GM06990 (cell line): ENCODE measurements around the gene BRDT.
"Not testable (repeated sequence)": the region's sequence is repeated elsewhere in the genome, so short reads cannot be mapped to it uniquely, and the experiment has no call there.

ENCODE experiments used
- DNase-seq: peaks from one replicate; pipeline ENCODE4 v3.0.0-alpha.2; 2011; ENCODE audit not compliant: insufficient read length; ENCODE audit errors: extremely low read depth
- H3K27me3 ChIP-seq: replicated peaks from 2 replicates; pipeline ENCODE4 v1.6.0; 2011; ENCODE audit warnings: low read length; ENCODE audit not compliant: control insufficient read depth, insufficient read depth
- H3K36me3 ChIP-seq: 2 replicates; pipeline ENCODE4 v1.5.1; 2011; ENCODE audit warnings: low read length; ENCODE audit not compliant: control insufficient read depth, insufficient read depth
- H3K4me3 ChIP-seq: replicated peaks from 2 replicates; pipeline ENCODE4 v1.5.1; 2011; ENCODE audit warnings: low read depth, mild to moderate bottlenecking, control low read depth, low read length
- CTCF ChIP-seq: IDR thresholded peaks from 2 replicates; pipeline ENCODE4 v1.5.1; 2011; ENCODE audit warnings: low read length, control low read depth, mild to moderate bottlenecking, inconsistent platforms; ENCODE audit not compliant: insufficient read depth, poor library complexity, severe bottlenecking

Gene BRDT

GRCh38 chr1:92013923-92014322 lies 64.7 kb downstream of the BRDT start:
- no peak overlapping the region for H3K4me3 ChIP-seq
- H3K27me3 ChIP-seq, result no peaks in the 10 kb centered on the region
- no peak for TF ChIP-seq CTCF
- H3K36me3 ChIP-seq, result no peaks in the 10 kb centered on the region
- DNase-seq, result no peak

DNA sequence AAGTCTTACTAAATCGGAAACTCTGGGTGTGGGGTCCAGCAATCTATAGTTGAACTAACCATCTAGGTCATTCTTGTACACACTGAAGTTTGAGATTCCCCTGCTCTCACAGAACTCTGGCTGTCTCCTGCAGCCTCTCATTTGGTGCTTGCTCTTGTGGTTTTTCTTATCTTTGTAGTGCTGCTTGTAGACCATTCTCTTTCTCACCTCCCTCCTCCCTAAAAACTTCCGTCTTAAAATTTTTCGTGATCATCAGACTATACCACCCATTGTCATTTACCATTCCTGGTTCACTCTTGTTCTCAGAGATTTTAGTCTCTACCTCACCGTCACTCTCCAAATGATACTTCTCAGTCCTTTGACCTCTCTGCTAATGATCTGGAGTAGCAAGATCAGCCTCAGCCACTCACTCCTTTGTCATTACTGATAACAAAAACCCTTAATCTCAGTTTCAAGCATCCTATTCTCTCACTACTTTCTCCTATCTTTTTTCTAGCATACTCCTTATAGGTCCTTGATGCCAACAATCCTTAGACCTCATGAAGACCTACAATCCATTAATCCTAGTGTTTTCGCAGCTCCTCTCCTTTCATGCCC lies 67.6 kb downstream of the BRDT start:
- no peak for TF ChIP-seq CTCF
- Histone ChIP-seq H3K4me3 (no peak overlapping the region), H3K27me3 (no peaks in the 10 kb centered on the region), H3K36me3 (no peaks in the 10 kb centered on the region)
- DNase-seq, result no peak

DNA sequence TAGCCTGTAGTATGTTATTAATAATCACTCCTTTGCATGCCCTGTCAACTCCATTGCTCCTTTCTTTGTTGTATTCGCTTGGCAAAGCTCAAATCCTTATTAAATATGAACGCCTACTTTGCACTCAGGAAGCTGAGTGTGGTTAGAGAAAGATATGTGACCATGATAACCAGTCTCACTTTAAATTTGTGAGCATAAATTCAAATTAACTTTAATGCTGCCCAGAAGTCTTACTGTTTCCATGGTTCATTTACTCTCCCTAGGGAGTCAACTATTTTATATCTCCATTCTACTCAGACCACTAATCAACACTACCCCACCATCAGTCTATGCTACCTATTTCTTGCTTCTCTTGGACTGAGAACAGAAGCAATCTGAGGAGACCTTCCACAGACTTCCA lies 68.5 kb downstream of the BRDT start:
- Histone ChIP-seq H3K4me3 (no peak overlapping the region), H3K36me3 (no peaks in the 10 kb centered on the region), H3K27me3 (no peaks in the 10 kb centered on the region)
- no peak for DNase-seq
- TF ChIP-seq CTCF, result no peak

GRCh38 chr1:92026042-92026441 lies 76.8 kb downstream of the BRDT start:
- not testable (repeated sequence) for H3K36me3 ChIP-seq, H3K27me3 ChIP-seq, H3K4me3 ChIP-seq, DNase-seq

- no peak for DNase-seq
Measured at GRCh38 chr1:92026806-92027205, 77.6 kb downstream of the BRDT start.

More at GRCh38 chr1:92026806-92027205, 77.6 kb downstream of the BRDT start:
- no peaks in the 10 kb centered on the region for H3K36me3 ChIP-seq
- TF ChIP-seq CTCF, result no peak
- peaks cover 2% of the 10 kb centered on the region for H3K27me3 ChIP-seq
- no peak overlapping the region for H3K4me3 ChIP-seq
